ENCODE measurements around the gene ODF2. TPM values are rescaled to one million over a fixed set of nuclear protein-coding genes. Genes with fewer than 3 reads are reported as not detected.

Gene ODF2
- 19.8 to 28.8 TPM (median 27.4 TPM) in 5 replicates for total RNA-seq (2022; extraction: Qiagen RNA extraction)

GRCh38 chr9:128455849-128456612, at the start of gene ODF2:
Gene ODF2 (plus strand): TSS chr9:128456006. CDS start chr9:128456092, 86 bp downstream.

GRCh38 chr9:128420651-128421481, 34.9 kb upstream of the ODF2 start, which contains the start of gene CERCAM:
Gene CERCAM (plus strand): TSS chr9:128420857. CDS start chr9:128420878, 21 bp downstream.

GRCh38 chr9:128504485-128505413, 48.9 kb downstream of the ODF2 start, which contains the start of gene GLE1:
Gene GLE1 (plus strand): TSS chr9:128504719. CDS start chr9:128504806, 87 bp downstream.

Other genes starting within 250 kb of the ODF2 start
- gene GOLGA2, start 180.0 kb upstream of the ODF2 start, total RNA-seq (2022; extraction: Qiagen RNA extraction), result 32.7 to 51.6 TPM (median 49.0 TPM) in 5 replicates
- 40.0 to 45.3 TPM (median 42.0 TPM) in 5 replicates for gene SWI5, start 179.7 kb upstream of the ODF2 start, total RNA-seq (2022; extraction: Qiagen RNA extraction)
- gene TRUB2, start 133.6 kb upstream of the ODF2 start, total RNA-seq (2022; extraction: Qiagen RNA extraction), result 37.3 to 48.1 TPM (median 45.7 TPM) in 5 replicates
- 52.3 to 62.0 TPM (median 59.4 TPM) in 5 replicates for gene COQ4, start 133.2 kb upstream of the ODF2 start, total RNA-seq (2022; extraction: Qiagen RNA extraction)
- 30.9 to 49.0 TPM (median 46.0 TPM) in 5 replicates for gene SLC27A4, start 115.5 kb upstream of the ODF2 start, total RNA-seq (2022; extraction: Qiagen RNA extraction)
- gene URM1, start 84.6 kb upstream of the ODF2 start, total RNA-seq (2022; extraction: Qiagen RNA extraction), result 65.0 to 80.0 TPM (median 77.2 TPM) in 5 replicates
- 32.0 to 41.9 TPM (median 36.3 TPM) in 5 replicates for gene CERCAM, start 35.1 kb upstream of the ODF2 start, total RNA-seq (2022; extraction: Qiagen RNA extraction)
- gene GLE1, start 48.7 kb downstream of the ODF2 start, total RNA-seq (2022; extraction: Qiagen RNA extraction), result 27.2 to 35.5 TPM (median 32.7 TPM) in 5 replicates
- gene SPTAN1, start 96.6 kb downstream of the ODF2 start, total RNA-seq (2022; extraction: Qiagen RNA extraction), result 115 to 167 TPM (median 164 TPM) in 5 replicates
- gene DYNC2I2, start 200.8 kb downstream of the ODF2 start, total RNA-seq (2022; extraction: Qiagen RNA extraction), result 88.8 to 134 TPM (median 124 TPM) in 5 replicates
- gene SET, start 233.2 kb downstream of the ODF2 start, total RNA-seq (2022; extraction: Qiagen RNA extraction), result 438 to 515 TPM (median 467 TPM) in 5 replicates
- 10.5 to 17.4 TPM (median 16.2 TPM) in 5 replicates for gene PKN3, start 246.5 kb downstream of the ODF2 start, total RNA-seq (2022; extraction: Qiagen RNA extraction)

Data from A549 treated with dexamethasone at 1 μM for 4 hours (cell line).